Endometrial microvascular endothelial cells (primary cell): ENCODE measurements around the gene ZWILCH. TPM values are rescaled to one million over a fixed set of nuclear protein-coding genes. Genes with fewer than 3 reads are reported as not detected.

Experiments
- in situ Hi-C: cut with HindIII; loops from 2 replicates; pipeline ENCODE4 v1.10.0; 2017; ENCODE audit warnings: low sequenced_read_pairs, low pct_unique_long_range_greater_than_20kb; ENCODE audit errors: inconsistent ontology term
- total RNA-seq: library from RNA; depleted of rRNA; stranded (reverse); fragments of >200 nt; gene quantifications from one replicate; pipeline ENCODE4 v1.2.3, GENCODE V29; 2015; ENCODE audit errors: inconsistent ontology term

ZWILCH gene
- total RNA-seq, 1 donor from 2014 or later, result 33.9 TPM

- in situ Hi-C loops, result no loop called here
Measured at GRCh38 chr15:66514586-66514985, 9.5 kb downstream of the ZWILCH start.

- in situ Hi-C loops, result no loop called here
Measured at GRCh38 chr15:66515901-66516322, 10.8 kb downstream of the ZWILCH start.

GRCh38 chr15:66523926-66524325, 18.8 kb downstream of the ZWILCH start:
- in situ Hi-C loops, result no loop called here

- in situ Hi-C loops, result no loop called here
Measured at GRCh38 chr15:66524838-66525237, 19.7 kb downstream of the ZWILCH start.

GRCh38 chr15:66535056-66535455, 29.9 kb downstream of the ZWILCH start:
- in situ Hi-C loops, result no loop called here

GRCh38 chr15:66542896-66543295, 37.8 kb downstream of the ZWILCH start:
- in situ Hi-C loops, result no loop called here

- in situ Hi-C loops, result no loop called here
Measured at GRCh38 chr15:66545255-66545654, 40.1 kb downstream of the ZWILCH start.

GRCh38 chr15:66555685-66556084, 50.6 kb downstream of the ZWILCH start:
- in situ Hi-C loops, result no loop called here

- in situ Hi-C loops, result no loop called here
Measured at GRCh38 chr15:66558271-66558670, 53.1 kb downstream of the ZWILCH start.

- in situ Hi-C loops, result no loop called here
Measured at GRCh38 chr15:66560856-66561525, 55.9 kb downstream of the ZWILCH start.

- in situ Hi-C loops, result no loop called here
Measured at GRCh38 chr15:66563126-66563525, 58.0 kb downstream of the ZWILCH start.

GRCh38 chr15:66563566-66564110, 58.5 kb downstream of the ZWILCH start:
- in situ Hi-C loops, result no loop called here

- in situ Hi-C loops, result no loop called here
Measured at GRCh38 chr15:66564136-66565041, 59.3 kb downstream of the ZWILCH start.

- in situ Hi-C loops, result no loop called here
Measured at GRCh38 chr15:66565141-66565641, 60.1 kb downstream of the ZWILCH start.

- in situ Hi-C loops, result no loop called here
Measured at GRCh38 chr15:66565741-66566144, 60.6 kb downstream of the ZWILCH start, which contains the start of gene LCTL. Gene LCTL (minus strand): TSS chr15:66565998. CDS start chr15:66565365, 633 bp downstream.

- in situ Hi-C loops, result no loop called here
Measured at GRCh38 chr15:66566963-66567531, 61.9 kb downstream of the ZWILCH start.

- in situ Hi-C loops, result no loop called here
Measured at GRCh38 chr15:66567897-66568296, 62.8 kb downstream of the ZWILCH start.

GRCh38 chr15:66569461-66570137, 64.5 kb downstream of the ZWILCH start:
- in situ Hi-C loops, result no loop called here

- in situ Hi-C loops, result no loop called here
Measured at GRCh38 chr15:66570327-66570726, 65.2 kb downstream of the ZWILCH start.
